ENCODE data around the gene FGD2. TPM values are rescaled to one million over a fixed set of nuclear protein-coding genes. Genes with fewer than 3 reads are reported as not detected.

The FGD2 gene
- total RNA-seq, 2 experiments from 2014 or later: 1.4 to 1.6 TPM

GRCh38 chr6:36971921-36972673, 33.4 kb upstream of the FGD2 start:
- DNase-seq: no peak
- peaks cover 2% of the 10 kb centered on the region for H3K4me1 Mint-ChIP-seq (ENCODE audit: low read depth)
- no peaks in the 10 kb centered on the region for H3K27me3 Mint-ChIP-seq
- no peak for ATAC-seq
- intact Hi-C loops (cut with micrococcal nuclease): no loop called here
- no peak for TF ChIP-seq CTCF (IDR thresholded peaks at IDR 0.05)
- peaks cover 36% of the 10 kb centered on the region for H3K36me3 Mint-ChIP-seq (ENCODE audit: low read depth)
- CTCF ChIA-PET: no interaction called here
- H3K27ac Mint-ChIP-seq: peak overlapping the region; percentile 68
- no peaks in the 10 kb centered on the region for H3K9me3 Mint-ChIP-seq
- no peak overlapping the region for H3K4me3 Mint-ChIP-seq
- POLR2A ChIA-PET: interaction anchor here (1.0 kb wide), 1 partner anchor 60 kb away, joined by 3 read pairs; no protein-coding TSS in a partner anchor

GRCh38 chr6:36973190-36973589, 32.3 kb upstream of the FGD2 start:
- H3K27me3 Mint-ChIP-seq: no peaks in the 10 kb centered on the region
- no peaks in the 10 kb centered on the region for H3K4me1 Mint-ChIP-seq (ENCODE audit: low read depth)
- DNase-seq: no peak
- intact Hi-C loops (cut with micrococcal nuclease): no loop called here
- POLR2A ChIA-PET: interaction anchor here (0.7 to 1.0 kb wide), 2 partner anchors 17 to 61 kb away, joined by 3 read pairs; no protein-coding TSS in a partner anchor
- no peak for TF ChIP-seq CTCF (IDR thresholded peaks at IDR 0.05)
- ATAC-seq: no peak
- CTCF ChIA-PET: no interaction called here
- H3K27ac Mint-ChIP-seq: no peak overlapping the region
- H3K9me3 Mint-ChIP-seq: no peaks in the 10 kb centered on the region
- H3K4me3 Mint-ChIP-seq: no peak overlapping the region
- peaks cover 39% of the 10 kb centered on the region for H3K36me3 Mint-ChIP-seq (ENCODE audit: low read depth)

- Mint-ChIP-seq H3K4me1 (ENCODE audit: low read depth) (no peaks in the 10 kb centered on the region), H3K4me3 (no peak overlapping the region), H3K27me3 (no peaks in the 10 kb centered on the region), H3K36me3 (ENCODE audit: low read depth) (peaks cover 36% of the 10 kb centered on the region), H3K9me3 (no peaks in the 10 kb centered on the region), H3K27ac (no peak overlapping the region)
- intact Hi-C loops (cut with micrococcal nuclease): no loop called here
- ChIA-PET CTCF (no interaction called here), POLR2A (no interaction called here)
- no peak for TF ChIP-seq CTCF (IDR thresholded peaks at IDR 0.05)
- DNase-seq (no peak), ATAC-seq (no peak)
These were observed 31.8 kb upstream of the FGD2 start for GRCh38 chr6:36973647-36974046.

GRCh38 chr6:36975231-36976006, 30.0 kb upstream of the FGD2 start:
- intact Hi-C loops (cut with micrococcal nuclease): no loop called here
- ATAC-seq (no peak), DNase-seq (no peak)
- peaks cover 10% of the 10 kb centered on the region for H3K4me1 Mint-ChIP-seq (ENCODE audit: low read depth)
- no peak for TF ChIP-seq CTCF (IDR thresholded peaks at IDR 0.05)
- H3K27ac Mint-ChIP-seq: no peak overlapping the region
- no peaks in the 10 kb centered on the region for H3K27me3 Mint-ChIP-seq
- H3K9me3 Mint-ChIP-seq: no peaks in the 10 kb centered on the region
- ChIA-PET CTCF (interaction anchor here (1.1 to 1.2 kb wide), 2 partner anchors 38 to 42 kb away, joined by 4 read pairs; no protein-coding TSS in a partner anchor), POLR2A (interaction anchor here (0.6 to 2.9 kb wide), 3 partner anchors 8 to 95 kb away, joined by 3 to 15 read pairs (median 3); partner anchors contain the start of gene MTCH1)
- no peak overlapping the region for H3K4me3 Mint-ChIP-seq
- peaks cover 28% of the 10 kb centered on the region for H3K36me3 Mint-ChIP-seq (ENCODE audit: low read depth)

- H3K4me3 Mint-ChIP-seq: no peak overlapping the region
- no peak overlapping the region for H3K27ac Mint-ChIP-seq
- ChIA-PET POLR2A (interaction anchor here (0.6 to 2.9 kb wide), 4 partner anchors 9 to 95 kb away, joined by 3 to 15 read pairs (median 3); partner anchors contain the start of gene MTCH1), CTCF (interaction anchor here (1.1 to 1.2 kb wide), 2 partner anchors 39 to 42 kb away, joined by 4 read pairs; no protein-coding TSS in a partner anchor)
- ATAC-seq: no peak
- H3K36me3 Mint-ChIP-seq (ENCODE audit: low read depth): peaks cover 28% of the 10 kb centered on the region
- DNase-seq: no peak
- H3K4me1 Mint-ChIP-seq (ENCODE audit: low read depth): peaks cover 14% of the 10 kb centered on the region
- intact Hi-C loops (cut with micrococcal nuclease): no loop called here
- H3K9me3 Mint-ChIP-seq: no peaks in the 10 kb centered on the region
- no peaks in the 10 kb centered on the region for H3K27me3 Mint-ChIP-seq
- TF ChIP-seq CTCF (IDR thresholded peaks at IDR 0.05): no peak
These were observed 29.5 kb upstream of the FGD2 start for GRCh38 chr6:36976007-36976264.
